ENCODE measurements around the gene ATPAF1.
"Not testable (repeated sequence)": the region's sequence is repeated elsewhere in the genome, so short reads cannot be mapped to it uniquely, and the experiment has no call there.

The ATPAF1 gene

GRCh38 chr1:46681333-46682034, 13.3 kb upstream of the ATPAF1 start:
- DNase-seq (ENCODE audit: low read depth in 4 of 4, low spot score in 1 of 4), result no peak

- no peak for DNase-seq (ENCODE audit: low read depth in 4 of 4, low spot score in 1 of 4)
Observed at GRCh38 chr1:46679789-46680573, 11.8 kb upstream of the ATPAF1 start.

- DNase-seq (ENCODE audit: low read depth in 4 of 4, low spot score in 1 of 4), result no peak
Observed at GRCh38 chr1:46677339-46677738, 9.2 kb upstream of the ATPAF1 start.

GRCh38 chr1:46676531-46676930, 8.4 kb upstream of the ATPAF1 start:
- DNase-seq (ENCODE audit: low read depth in 4 of 4, low spot score in 1 of 4), result no peak

- DNase-seq (ENCODE audit: low read depth in 4 of 4, low spot score in 1 of 4), result no peak
Observed at GRCh38 chr1:46675549-46676314, 7.6 kb upstream of the ATPAF1 start.

- no peak for DNase-seq (ENCODE audit: low read depth in 4 of 4, low spot score in 1 of 4)
Observed at GRCh38 chr1:46673749-46674182, 5.6 kb upstream of the ATPAF1 start.

GRCh38 chr1:46672696-46673095, 4.5 kb upstream of the ATPAF1 start:
- DNase-seq (ENCODE audit: low read depth in 4 of 4, low spot score in 1 of 4), result no peak

- DNase-seq (ENCODE audit: low read depth in 4 of 4, low spot score in 1 of 4), result no peak
Observed at GRCh38 chr1:46671554-46671953, 3.4 kb upstream of the ATPAF1 start, which contains the start of gene TEX38. TEX38 (plus strand) TSS chr1:46671854; CDS start chr1:46671935, 81 bp downstream.

- DNase-seq (ENCODE audit: low read depth in 4 of 4, low spot score in 1 of 4), result no peak
Observed at GRCh38 chr1:46670134-46670533, 2.0 kb upstream of the ATPAF1 start.

- no peak for DNase-seq (ENCODE audit: low read depth in 4 of 4, low spot score in 1 of 4)
Observed at GRCh38 chr1:46665983-46666382, 2.2 kb downstream of the ATPAF1 start.

- DNase-seq (ENCODE audit: low read depth in 4 of 4, low spot score in 1 of 4), result not testable (repeated sequence)
Observed at GRCh38 chr1:46662919-46663318, 5.2 kb downstream of the ATPAF1 start.

GRCh38 chr1:46660116-46660515, 8.0 kb downstream of the ATPAF1 start:
- not testable (repeated sequence) for DNase-seq (ENCODE audit: low read depth in 4 of 4, low spot score in 1 of 4)

- DNase-seq (ENCODE audit: low read depth in 4 of 4, low spot score in 1 of 4), result no peak
Observed at GRCh38 chr1:46659307-46659870, 8.8 kb downstream of the ATPAF1 start.

GRCh38 chr1:46657775-46658174, 10.4 kb downstream of the ATPAF1 start:
- DNase-seq (ENCODE audit: low read depth in 4 of 4, low spot score in 1 of 4), result no peak

- no peak for DNase-seq (ENCODE audit: low read depth in 4 of 4, low spot score in 1 of 4)
Observed at GRCh38 chr1:46656643-46657042, 11.5 kb downstream of the ATPAF1 start.

- DNase-seq (ENCODE audit: low read depth in 4 of 4, low spot score in 1 of 4), result no peak
Observed at GRCh38 chr1:46655848-46656247, 12.3 kb downstream of the ATPAF1 start.

GRCh38 chr1:46654698-46655097, 13.5 kb downstream of the ATPAF1 start:
- not testable (repeated sequence) for DNase-seq (ENCODE audit: low read depth in 4 of 4, low spot score in 1 of 4)

- DNase-seq (ENCODE audit: low read depth in 4 of 4, low spot score in 1 of 4), result no peak
Observed at GRCh38 chr1:46654012-46654411, 14.2 kb downstream of the ATPAF1 start.

- no peak for DNase-seq (ENCODE audit: low read depth in 4 of 4, low spot score in 1 of 4)
Observed at GRCh38 chr1:46653405-46653958, 14.7 kb downstream of the ATPAF1 start.

- no peak for DNase-seq (ENCODE audit: low read depth in 4 of 4, low spot score in 1 of 4)
Observed at GRCh38 chr1:46652321-46653100, 15.7 kb downstream of the ATPAF1 start.
